Transverse colon (tissue), 4 donors: ENCODE measurements around the gene CST1.

Experiments
- EP300 ChIP-seq: sonication (generic); formaldehyde crosslinking; IDR thresholded peaks from one replicate; pipeline ENCODE4 v1.6.1; 2017; ENCODE audit warnings: antibody characterized with exemption, low read depth
- POLR2A ChIP-seq: fragments of 450-650 bp; IDR thresholded peaks from one replicate; pipeline ENCODE4 v1.6.1; 2016; ENCODE audit warnings: antibody characterized with exemption, mild to moderate bottlenecking, moderate library complexity
- POLR2AphosphoS5 ChIP-seq, 3 donors: sonication (generic); formaldehyde crosslinking; IDR thresholded peaks; one replicate each; pipeline ENCODE4 v1.6.1; 2016; ENCODE audit warnings: antibody characterized with exemption in 3 of 3
- TF ChIP-seq, protein P1 (sequence below), 5 experiments: fragments of 200-600 bp in 3 of 5; fragments of 450-650 bp in 2 of 5; sonication (generic) in 3 of 5; IDR thresholded peaks; 1 replicate in 2 of 5; 2 replicates in 3 of 5; pipeline ENCODE4 v1.5.1; 2016 to 2017; ENCODE audit warnings: antibody characterized with exemption in 5 of 5, inconsistent platforms in 3 of 5, mild to moderate bottlenecking in 2 of 5, moderate library complexity in 1 of 5

DNA sequence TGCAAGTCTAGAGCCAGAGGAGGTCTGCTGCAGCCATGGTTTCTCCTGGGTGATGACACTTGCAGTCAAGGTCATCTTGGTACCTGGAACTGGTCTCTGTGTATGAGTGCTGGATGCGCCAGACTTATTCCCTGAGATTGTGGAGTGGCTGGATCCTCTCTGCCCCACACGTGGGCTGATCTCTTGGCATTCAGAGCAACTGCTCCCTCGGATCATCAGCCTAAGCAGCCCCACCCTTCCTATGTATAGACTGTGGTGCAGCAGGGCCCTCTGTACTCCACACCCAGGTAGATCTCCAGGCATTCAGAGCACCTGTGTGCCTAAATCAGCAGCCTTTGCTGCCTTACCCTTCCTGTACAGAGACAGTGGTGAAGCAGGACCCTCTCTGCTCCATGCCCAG lies 49.8 kb downstream of the CST1 start:
- TF ChIP-seq EP300 (no peak), POLR2A (no peak), POLR2AphosphoS5 (IDR thresholded peaks at IDR 0.05) (no peak)
- TF ChIP-seq, protein P1, sequence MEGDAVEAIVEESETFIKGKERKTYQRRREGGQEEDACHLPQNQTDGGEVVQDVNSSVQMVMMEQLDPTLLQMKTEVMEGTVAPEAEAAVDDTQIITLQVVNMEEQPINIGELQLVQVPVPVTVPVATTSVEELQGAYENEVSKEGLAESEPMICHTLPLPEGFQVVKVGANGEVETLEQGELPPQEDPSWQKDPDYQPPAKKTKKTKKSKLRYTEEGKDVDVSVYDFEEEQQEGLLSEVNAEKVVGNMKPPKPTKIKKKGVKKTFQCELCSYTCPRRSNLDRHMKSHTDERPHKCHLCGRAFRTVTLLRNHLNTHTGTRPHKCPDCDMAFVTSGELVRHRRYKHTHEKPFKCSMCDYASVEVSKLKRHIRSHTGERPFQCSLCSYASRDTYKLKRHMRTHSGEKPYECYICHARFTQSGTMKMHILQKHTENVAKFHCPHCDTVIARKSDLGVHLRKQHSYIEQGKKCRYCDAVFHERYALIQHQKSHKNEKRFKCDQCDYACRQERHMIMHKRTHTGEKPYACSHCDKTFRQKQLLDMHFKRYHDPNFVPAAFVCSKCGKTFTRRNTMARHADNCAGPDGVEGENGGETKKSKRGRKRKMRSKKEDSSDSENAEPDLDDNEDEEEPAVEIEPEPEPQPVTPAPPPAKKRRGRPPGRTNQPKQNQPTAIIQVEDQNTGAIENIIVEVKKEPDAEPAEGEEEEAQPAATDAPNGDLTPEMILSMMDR (IDR thresholded peaks at IDR 0.05): no peak
